Parathyroid adenoma (tissue), 2 donors: ENCODE data around the gene OR5AR1.

Source experiments
- H2AFZ ChIP-seq: fragments of 300-600 bp; sonication (generic); one replicate; pipeline ENCODE4 v1.7.0; 2017; ENCODE audit warnings: antibody characterized with exemption, mild to moderate bottlenecking
- H3K27ac ChIP-seq: fragments of 300-600 bp; sonication (generic); one replicate; pipeline ENCODE4 v1.7.0; 2017
- H3K27me3 ChIP-seq: fragments of 300-600 bp; sonication (generic); one replicate; pipeline ENCODE4 v1.7.0; 2017; ENCODE audit warnings: low read length; ENCODE audit not compliant: control insufficient read depth, insufficient read depth
- H3K36me3 ChIP-seq: fragments of 300-600 bp; sonication (generic); one replicate; pipeline ENCODE4 v1.7.0; 2017; ENCODE audit warnings: low read length; ENCODE audit not compliant: control insufficient read depth, insufficient read depth
- H3K4me1 ChIP-seq: fragments of 300-600 bp; sonication (generic); one replicate; pipeline ENCODE4 v1.7.0; 2017; ENCODE audit warnings: control low read depth
- H3K4me2 ChIP-seq: fragments of 300-600 bp; sonication (generic); one replicate; pipeline ENCODE4 v1.7.0; 2017; ENCODE audit warnings: low read length
- H3K4me3 ChIP-seq: fragments of 300-600 bp; sonication (generic); one replicate; pipeline ENCODE4 v1.7.0; 2017; ENCODE audit warnings: low read depth, low read length
- H3K79me2 ChIP-seq: fragments of 300-600 bp; sonication (generic); one replicate; pipeline ENCODE4 v1.7.0; 2017; ENCODE audit warnings: control low read depth
- H3K9ac ChIP-seq: fragments of 300-600 bp; sonication (generic); one replicate; pipeline ENCODE4 v1.7.0; 2017; ENCODE audit warnings: mild to moderate bottlenecking
- H3K9me3 ChIP-seq: fragments of 300-600 bp; sonication (generic); one replicate; pipeline ENCODE4 v1.7.0; 2017; ENCODE audit warnings: low read length; ENCODE audit not compliant: control insufficient read depth
- TF ChIP-seq, protein P1 (sequence below): fragments of 300-600 bp; sonication (generic); IDR thresholded peaks from one replicate; pipeline ENCODE4 v1.7.0; 2017; ENCODE audit warnings: antibody characterized with exemption, mild to moderate bottlenecking
- donor health status: primary hyperparathyroidism.

The OR5AR1 gene

DNA sequence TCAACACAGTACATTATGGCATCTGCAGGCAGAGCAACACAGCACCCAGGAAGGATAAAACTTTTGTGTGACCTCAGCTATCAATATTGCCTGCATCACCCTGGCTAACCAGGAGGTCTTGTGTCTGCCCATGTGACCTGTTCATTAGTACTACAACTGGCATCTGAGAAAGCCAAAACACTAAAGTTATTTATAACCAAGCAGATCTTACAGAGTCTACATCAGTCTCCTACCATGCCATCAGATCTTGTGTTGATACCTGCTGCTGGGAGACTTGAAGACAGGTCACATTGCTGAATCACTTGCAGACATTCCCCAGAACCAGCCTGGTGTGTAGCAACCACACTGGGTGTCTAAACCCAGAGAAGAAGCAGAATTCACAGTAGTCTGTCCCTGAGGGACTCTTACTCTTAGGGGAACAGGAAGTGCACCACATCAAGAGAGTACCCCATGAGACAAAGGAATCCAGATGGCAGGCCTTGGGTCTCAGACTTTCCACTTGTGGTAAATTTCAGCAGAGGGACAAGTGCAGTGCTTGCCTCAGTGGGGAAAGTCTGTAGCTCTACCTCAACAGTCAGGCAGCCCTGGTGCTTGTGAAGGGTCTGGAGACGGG is 42.4 kb downstream of the OR5AR1 start:
- Histone ChIP-seq H3K27me3 (no peaks in the 10 kb centered on the region), H3K36me3 (no peaks in the 10 kb centered on the region), H2AFZ (no peak overlapping the region), H3K27ac (no peak overlapping the region), H3K9me3 (no peaks in the 10 kb centered on the region), H3K79me2 (no peaks in the 10 kb centered on the region), H3K4me2 (no peak overlapping the region), H3K4me3 (no peak overlapping the region), H3K4me1 (no peaks in the 10 kb centered on the region), H3K9ac (no peak overlapping the region)
- TF ChIP-seq, protein P1, sequence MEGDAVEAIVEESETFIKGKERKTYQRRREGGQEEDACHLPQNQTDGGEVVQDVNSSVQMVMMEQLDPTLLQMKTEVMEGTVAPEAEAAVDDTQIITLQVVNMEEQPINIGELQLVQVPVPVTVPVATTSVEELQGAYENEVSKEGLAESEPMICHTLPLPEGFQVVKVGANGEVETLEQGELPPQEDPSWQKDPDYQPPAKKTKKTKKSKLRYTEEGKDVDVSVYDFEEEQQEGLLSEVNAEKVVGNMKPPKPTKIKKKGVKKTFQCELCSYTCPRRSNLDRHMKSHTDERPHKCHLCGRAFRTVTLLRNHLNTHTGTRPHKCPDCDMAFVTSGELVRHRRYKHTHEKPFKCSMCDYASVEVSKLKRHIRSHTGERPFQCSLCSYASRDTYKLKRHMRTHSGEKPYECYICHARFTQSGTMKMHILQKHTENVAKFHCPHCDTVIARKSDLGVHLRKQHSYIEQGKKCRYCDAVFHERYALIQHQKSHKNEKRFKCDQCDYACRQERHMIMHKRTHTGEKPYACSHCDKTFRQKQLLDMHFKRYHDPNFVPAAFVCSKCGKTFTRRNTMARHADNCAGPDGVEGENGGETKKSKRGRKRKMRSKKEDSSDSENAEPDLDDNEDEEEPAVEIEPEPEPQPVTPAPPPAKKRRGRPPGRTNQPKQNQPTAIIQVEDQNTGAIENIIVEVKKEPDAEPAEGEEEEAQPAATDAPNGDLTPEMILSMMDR, result no peak

DNA sequence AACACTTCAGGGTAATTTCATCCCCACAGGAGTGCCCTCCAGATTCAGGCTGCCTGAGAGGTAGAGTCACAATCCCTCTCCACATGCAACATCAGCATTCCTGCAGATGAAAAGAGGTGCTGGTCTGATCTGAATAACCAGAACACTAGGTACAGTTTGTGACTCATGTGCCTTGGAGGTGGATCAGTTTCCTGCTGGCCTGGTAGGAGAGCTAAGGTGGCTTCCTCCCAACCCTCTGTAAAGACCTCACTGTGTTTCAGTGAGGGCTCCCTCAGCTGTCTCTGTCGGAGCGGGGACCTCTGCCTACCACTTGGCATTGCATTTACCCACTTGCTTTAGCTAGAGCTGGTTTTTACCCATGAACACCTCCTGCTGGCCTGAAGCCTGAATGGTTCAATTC is 43.0 kb downstream of the OR5AR1 start:
- H2AFZ ChIP-seq, result no peak overlapping the region
- TF ChIP-seq, protein P1, result no peak
- no peaks in the 10 kb centered on the region for H3K79me2 ChIP-seq

DNA sequence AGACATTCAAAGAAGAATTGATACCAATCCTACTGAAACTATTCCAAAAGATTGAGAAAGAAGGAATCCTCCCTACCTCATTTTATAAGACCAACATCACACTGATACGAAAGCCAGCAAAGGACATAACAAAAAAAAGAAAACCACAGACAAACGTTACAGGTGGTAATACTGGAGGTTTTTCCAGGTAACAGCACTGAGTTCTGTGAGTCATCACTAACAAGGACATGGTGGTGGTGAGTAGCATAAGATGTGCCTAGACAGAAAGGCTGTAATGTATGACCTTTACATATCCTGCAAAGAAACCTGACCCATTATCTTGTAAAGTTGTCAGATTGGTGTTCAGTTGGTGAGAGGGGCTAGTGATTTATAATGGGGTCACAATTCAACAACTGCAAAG is 50.7 kb downstream of the OR5AR1 start:
- Histone ChIP-seq H3K4me3 (no peak overlapping the region), H3K27me3 (no peaks in the 10 kb centered on the region), H2AFZ (no peak overlapping the region), H3K4me2 (no peak overlapping the region), H3K27ac (no peak overlapping the region), H3K36me3 (no peaks in the 10 kb centered on the region), H3K79me2 (no peaks in the 10 kb centered on the region), H3K4me1 (no peaks in the 10 kb centered on the region), H3K9me3 (no peaks in the 10 kb centered on the region), H3K9ac (no peak overlapping the region)
- TF ChIP-seq, protein P1, result no peak

More for the DNA sequence above, 43.0 kb downstream of the OR5AR1 start:
- Histone ChIP-seq H3K36me3 (no peaks in the 10 kb centered on the region), H3K4me3 (no peak overlapping the region), H3K4me1 (no peaks in the 10 kb centered on the region), H3K27me3 (no peaks in the 10 kb centered on the region), H3K4me2 (no peak overlapping the region), H3K27ac (no peak overlapping the region), H3K9me3 (no peaks in the 10 kb centered on the region), H3K9ac (no peak overlapping the region)
